DOHH2 (cell line): ENCODE measurements around the gene B4GALT1.

ENCODE experiments used
- H3F3A ChIP-seq: fragments of 200-600 bp; sonication (generic), shearing (Covaris generic); 2 replicates; pipeline ENCODE4 v1.6.0; 2016; ENCODE audit warnings: antibody characterized with exemption, mild to moderate bottlenecking; ENCODE audit not compliant: control insufficient read depth, insufficient read depth
- H3K27ac ChIP-seq: fragments of 200-600 bp; sonication (generic); 2 replicates; pipeline ENCODE4 v1.5.1; 2014; ENCODE audit warnings: low read depth, mild to moderate bottlenecking, low read length, moderate library complexity
- H3K27me3 ChIP-seq: fragments of 200-600 bp; sonication (generic); 2 replicates; pipeline ENCODE4 v1.6.1; 2014; ENCODE audit warnings: mild to moderate bottlenecking, low read length, mixed read lengths; ENCODE audit not compliant: control insufficient read depth
- H3K36me3 ChIP-seq: fragments of 200-600 bp; sonication (generic); 2 replicates; pipeline ENCODE4 v1.6.1; 2014; ENCODE audit warnings: mild to moderate bottlenecking, low read length, moderate library complexity, mixed read lengths; ENCODE audit not compliant: control insufficient read depth
- H3K4me1 ChIP-seq: fragments of 200-600 bp; sonication (generic); 2 replicates; pipeline ENCODE4 v1.6.1; 2014; ENCODE audit warnings: mild to moderate bottlenecking, low read length, mixed read lengths; ENCODE audit not compliant: control insufficient read depth
- H3K4me2 ChIP-seq: fragments of 200-600 bp; sonication (generic); 2 replicates; pipeline ENCODE4 v1.6.0; 2014; ENCODE audit warnings: mild to moderate bottlenecking, low read length, moderate library complexity
- H3K4me3 ChIP-seq: fragments of 200-600 bp; sonication (generic); 2 replicates; pipeline ENCODE4 v1.5.1; 2014; ENCODE audit warnings: mild to moderate bottlenecking, low read length, mixed read lengths
- H3K79me2 ChIP-seq: fragments of 200-600 bp; sonication (generic); 2 replicates; pipeline ENCODE4 v1.6.1; 2014; ENCODE audit warnings: mild to moderate bottlenecking, low read length, mixed read lengths; ENCODE audit not compliant: control insufficient read depth
- H3K9me2 ChIP-seq: fragments of 200-600 bp; sonication (generic); replicated peaks from 2 replicates; pipeline ENCODE4 v1.6.1; 2014; ENCODE audit warnings: mild to moderate bottlenecking, low read length, mixed read lengths; ENCODE audit not compliant: control insufficient read depth
- H3K9me3 ChIP-seq: fragments of 200-600 bp; sonication (generic); 2 replicates; pipeline ENCODE4 v1.6.1; 2014; ENCODE audit warnings: antibody characterized with exemption, low read length, mixed read lengths; ENCODE audit not compliant: control insufficient read depth, insufficient read depth
- H4K20me1 ChIP-seq: fragments of 200-600 bp; sonication (generic); 2 replicates; pipeline ENCODE4 v1.6.0; 2014; ENCODE audit warnings: low read depth, mild to moderate bottlenecking, antibody characterized with exemption, low read length, moderate library complexity; ENCODE audit not compliant: control insufficient read depth, insufficient read depth
- EZH2phosphoT487 ChIP-seq: fragments of 200-600 bp; sonication (generic); IDR thresholded peaks from 2 replicates; pipeline ENCODE4 v1.6.1; 2017; ENCODE audit warnings: borderline replicate concordance, mild to moderate bottlenecking, antibody characterized with exemption, low read length, moderate library complexity, mixed read lengths
- TF ChIP-seq, protein P1 (sequence below): fragments of 200-600 bp; sonication (generic); IDR thresholded peaks from one replicate; pipeline ENCODE4 v1.5.1; 2014; ENCODE audit warnings: antibody characterized with exemption, mild to moderate bottlenecking, low read depth, low read length; ENCODE audit not compliant: poor library complexity, severe bottlenecking

The B4GALT1 gene

GRCh38 chr9:33103501-33104281 is 63.4 kb downstream of the B4GALT1 start:
- Histone ChIP-seq H3K9me2 (no peaks in the 10 kb centered on the region), H3K27me3 (no peaks in the 10 kb centered on the region), H4K20me1 (no peaks in the 10 kb centered on the region), H3F3A (no peaks in the 10 kb centered on the region), H3K4me1 (peaks cover 11% of the 10 kb centered on the region), H3K4me2 (no peak overlapping the region), H3K4me3 (no peak overlapping the region), H3K27ac (no peak overlapping the region), H3K9me3 (no peaks in the 10 kb centered on the region), H3K36me3 (no peaks in the 10 kb centered on the region), H3K79me2 (no peaks in the 10 kb centered on the region)
- TF ChIP-seq EZH2phosphoT487, result no peak
- TF ChIP-seq, protein P1, sequence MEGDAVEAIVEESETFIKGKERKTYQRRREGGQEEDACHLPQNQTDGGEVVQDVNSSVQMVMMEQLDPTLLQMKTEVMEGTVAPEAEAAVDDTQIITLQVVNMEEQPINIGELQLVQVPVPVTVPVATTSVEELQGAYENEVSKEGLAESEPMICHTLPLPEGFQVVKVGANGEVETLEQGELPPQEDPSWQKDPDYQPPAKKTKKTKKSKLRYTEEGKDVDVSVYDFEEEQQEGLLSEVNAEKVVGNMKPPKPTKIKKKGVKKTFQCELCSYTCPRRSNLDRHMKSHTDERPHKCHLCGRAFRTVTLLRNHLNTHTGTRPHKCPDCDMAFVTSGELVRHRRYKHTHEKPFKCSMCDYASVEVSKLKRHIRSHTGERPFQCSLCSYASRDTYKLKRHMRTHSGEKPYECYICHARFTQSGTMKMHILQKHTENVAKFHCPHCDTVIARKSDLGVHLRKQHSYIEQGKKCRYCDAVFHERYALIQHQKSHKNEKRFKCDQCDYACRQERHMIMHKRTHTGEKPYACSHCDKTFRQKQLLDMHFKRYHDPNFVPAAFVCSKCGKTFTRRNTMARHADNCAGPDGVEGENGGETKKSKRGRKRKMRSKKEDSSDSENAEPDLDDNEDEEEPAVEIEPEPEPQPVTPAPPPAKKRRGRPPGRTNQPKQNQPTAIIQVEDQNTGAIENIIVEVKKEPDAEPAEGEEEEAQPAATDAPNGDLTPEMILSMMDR, result no peak

DNA sequence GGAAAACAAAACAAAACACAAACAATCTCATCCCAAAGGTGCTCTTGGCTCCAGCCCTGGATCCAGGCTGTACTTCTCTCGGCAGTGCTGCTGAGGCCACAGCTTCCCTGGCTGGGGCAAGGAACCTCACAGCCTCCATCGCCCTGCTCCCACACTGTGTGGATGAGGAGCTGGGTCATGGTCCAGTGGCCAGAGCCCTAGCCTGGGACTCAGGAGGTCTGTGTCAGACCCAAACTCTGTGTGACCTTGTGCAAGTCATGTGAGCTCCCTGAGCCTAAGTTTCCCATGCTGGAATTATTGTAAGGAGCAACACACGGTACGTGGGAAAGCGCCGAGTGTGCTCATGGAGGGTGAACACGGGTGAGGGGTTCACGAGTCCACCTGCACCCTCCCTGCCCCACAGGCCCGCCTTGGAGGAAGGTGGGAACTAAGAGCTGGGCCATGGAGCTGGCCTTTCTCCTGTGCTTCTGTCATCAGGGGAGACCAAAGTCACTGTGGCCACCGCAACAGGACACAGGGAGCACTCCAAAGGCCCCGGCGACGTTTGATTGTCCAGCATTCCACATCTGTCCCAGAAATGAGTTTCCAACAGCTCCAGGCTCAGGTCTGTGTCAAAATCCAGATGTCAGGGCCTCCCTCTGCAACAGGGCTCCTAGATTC is 64.5 kb downstream of the B4GALT1 start:
- H3K79me2 ChIP-seq, result no peaks in the 10 kb centered on the region
- no peaks in the 10 kb centered on the region for H3F3A ChIP-seq
- no peak overlapping the region for H3K27ac ChIP-seq
- no peak overlapping the region for H3K4me3 ChIP-seq
- no peaks in the 10 kb centered on the region for H3K9me3 ChIP-seq
- no peak overlapping the region for H3K4me2 ChIP-seq
- no peaks in the 10 kb centered on the region for H4K20me1 ChIP-seq
- H3K36me3 ChIP-seq, result no peaks in the 10 kb centered on the region
- H3K9me2 ChIP-seq, result no peaks in the 10 kb centered on the region
- peaks cover 10% of the 10 kb centered on the region for H3K4me1 ChIP-seq
- no peaks in the 10 kb centered on the region for H3K27me3 ChIP-seq
- TF ChIP-seq EZH2phosphoT487, result no peak
- TF ChIP-seq, protein P1, result no peak

GRCh38 chr9:33101104-33101951 is 65.8 kb downstream of the B4GALT1 start:
- Histone ChIP-seq H3K36me3 (no peaks in the 10 kb centered on the region), H3K4me2 (no peak overlapping the region), H3K79me2 (no peaks in the 10 kb centered on the region), H3K9me3 (no peaks in the 10 kb centered on the region), H4K20me1 (no peaks in the 10 kb centered on the region), H3K4me1 (no peaks in the 10 kb centered on the region), H3F3A (no peaks in the 10 kb centered on the region), H3K27me3 (no peaks in the 10 kb centered on the region), H3K9me2 (no peaks in the 10 kb centered on the region), H3K27ac (no peak overlapping the region), H3K4me3 (no peak overlapping the region)
- TF ChIP-seq, protein P1, result no peak
- no peak for TF ChIP-seq EZH2phosphoT487
